ENCODE data around the gene LRRC37A2. TPM values are rescaled to one million over a fixed set of nuclear protein-coding genes. Genes with fewer than 3 reads are reported as not detected.
"Not testable (repeated sequence)": the region's sequence is repeated elsewhere in the genome, so short reads cannot be mapped to it uniquely, and the experiment has no call there.

Gene LRRC37A2
- total and polyA plus RNA-seq, 2 donors (not counting 1 experiment from before 2014, with no cell fraction given), result 3.5 to 5.0 TPM

- not testable (repeated sequence) for H3K9ac ChIP-seq (ENCODE audit: insufficient read depth, low read length); H3K27me3 ChIP-seq (ENCODE audit: control insufficient read depth, insufficient read depth, low read length); H3K9me3 ChIP-seq (ENCODE audit: control insufficient read depth, insufficient read depth, low read depth, low read length); H3K4me3 ChIP-seq (replicated peaks in 1 of 4; ENCODE audit: control extremely low read depth in 1 of 4, insufficient read depth in 1 of 4, low read depth in 3 of 4, low read length in 4 of 4); DNase-seq (ENCODE audit: low read depth in 2 of 2); H3K79me2 ChIP-seq (ENCODE audit: control insufficient read depth, insufficient read depth, low read length); H2AFZ ChIP-seq (ENCODE audit: low read length); H4K20me1 ChIP-seq (ENCODE audit: control insufficient read depth, extremely low read depth, insufficient read depth, low read length); H3K4me1 ChIP-seq (ENCODE audit: control insufficient read depth, extremely low read depth, insufficient read depth, low read length); H3K4me2 ChIP-seq (ENCODE audit: extremely low read depth, insufficient read depth, low read length); H3K27ac ChIP-seq (ENCODE audit: insufficient read depth, low read length); H3K36me3 ChIP-seq (ENCODE audit: control insufficient read depth, insufficient read depth, low read length)
Observed at GRCh38 chr17:46566980-46567379, 54.7 kb downstream of the LRRC37A2 start.

GRCh38 chr17:46571796-46572195 is 59.5 kb downstream of the LRRC37A2 start:
- H3K4me2 ChIP-seq (ENCODE audit: extremely low read depth, insufficient read depth, low read length); H3K27me3 ChIP-seq (ENCODE audit: control insufficient read depth, insufficient read depth, low read length); H3K36me3 ChIP-seq (ENCODE audit: control insufficient read depth, insufficient read depth, low read length); H3K9me3 ChIP-seq (ENCODE audit: control insufficient read depth, insufficient read depth, low read depth, low read length); H3K4me1 ChIP-seq (ENCODE audit: control insufficient read depth, extremely low read depth, insufficient read depth, low read length); H4K20me1 ChIP-seq (ENCODE audit: control insufficient read depth, extremely low read depth, insufficient read depth, low read length); H2AFZ ChIP-seq (ENCODE audit: low read length); H3K9ac ChIP-seq (ENCODE audit: insufficient read depth, low read length); DNase-seq (ENCODE audit: low read depth in 2 of 2); H3K27ac ChIP-seq (ENCODE audit: insufficient read depth, low read length); H3K79me2 ChIP-seq (ENCODE audit: control insufficient read depth, insufficient read depth, low read length); H3K4me3 ChIP-seq (replicated peaks in 1 of 4; ENCODE audit: control extremely low read depth in 1 of 4, insufficient read depth in 1 of 4, low read depth in 3 of 4, low read length in 4 of 4): not testable (repeated sequence)

GRCh38 chr17:46579083-46580075 is 67.1 kb downstream of the LRRC37A2 start, which contains the start of gene ARL17A:
Gene ARL17A, minus strand, starts transcription at chr17:46579691. Its CDS starts 3,369 bp downstream, at chr17:46576322.
- H3K36me3 ChIP-seq (ENCODE audit: control insufficient read depth, insufficient read depth, low read length); H3K27ac ChIP-seq (ENCODE audit: insufficient read depth, low read length); DNase-seq (ENCODE audit: low read depth in 2 of 2); H3K27me3 ChIP-seq (ENCODE audit: control insufficient read depth, insufficient read depth, low read length); H4K20me1 ChIP-seq (ENCODE audit: control insufficient read depth, extremely low read depth, insufficient read depth, low read length); H3K9me3 ChIP-seq (ENCODE audit: control insufficient read depth, insufficient read depth, low read depth, low read length); H3K4me2 ChIP-seq (ENCODE audit: extremely low read depth, insufficient read depth, low read length); H2AFZ ChIP-seq (ENCODE audit: low read length); H3K9ac ChIP-seq (ENCODE audit: insufficient read depth, low read length); H3K4me1 ChIP-seq (ENCODE audit: control insufficient read depth, extremely low read depth, insufficient read depth, low read length); H3K79me2 ChIP-seq (ENCODE audit: control insufficient read depth, insufficient read depth, low read length): not testable (repeated sequence)
- H3K4me3 ChIP-seq (replicated peaks in 1 of 4; ENCODE audit: control extremely low read depth in 1 of 4, insufficient read depth in 1 of 4, low read depth in 3 of 4, low read length in 4 of 4), result peak within 1 kb of the TSS in 1 of 4 experiments; percentile 25

DNA sequence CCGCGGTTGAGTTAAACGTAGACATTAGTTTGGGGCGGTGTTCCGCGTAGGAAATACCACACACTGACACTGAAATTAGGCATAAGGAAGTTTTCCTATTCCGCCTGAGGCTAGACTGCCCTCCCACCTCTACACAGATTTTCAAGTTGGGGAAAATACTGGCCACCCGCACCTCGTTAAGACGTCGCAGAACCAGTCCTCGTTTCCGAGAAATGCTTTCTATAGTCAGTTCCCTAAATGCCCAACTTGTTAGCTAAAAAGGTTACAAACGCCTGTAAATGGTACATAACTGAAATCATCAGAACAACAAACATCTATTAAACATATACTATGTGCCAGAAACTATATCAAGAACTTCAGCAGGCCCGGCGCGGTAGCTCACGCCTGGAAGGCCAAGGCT is 67.8 kb downstream of the LRRC37A2 start:
- not testable (repeated sequence) for H3K9me3 ChIP-seq (ENCODE audit: control insufficient read depth, insufficient read depth, low read depth, low read length); H4K20me1 ChIP-seq (ENCODE audit: control insufficient read depth, extremely low read depth, insufficient read depth, low read length); H3K36me3 ChIP-seq (ENCODE audit: control insufficient read depth, insufficient read depth, low read length); H3K27me3 ChIP-seq (ENCODE audit: control insufficient read depth, insufficient read depth, low read length); H3K9ac ChIP-seq (ENCODE audit: insufficient read depth, low read length); H3K4me1 ChIP-seq (ENCODE audit: control insufficient read depth, extremely low read depth, insufficient read depth, low read length); H2AFZ ChIP-seq (ENCODE audit: low read length); H3K79me2 ChIP-seq (ENCODE audit: control insufficient read depth, insufficient read depth, low read length); DNase-seq (ENCODE audit: low read depth in 2 of 2); H3K27ac ChIP-seq (ENCODE audit: insufficient read depth, low read length); H3K4me2 ChIP-seq (ENCODE audit: extremely low read depth, insufficient read depth, low read length)
- peak overlapping the region in 1 of 4 experiments; percentile 25 for H3K4me3 ChIP-seq (replicated peaks in 1 of 4; ENCODE audit: control extremely low read depth in 1 of 4, insufficient read depth in 1 of 4, low read depth in 3 of 4, low read length in 4 of 4)

DNA sequence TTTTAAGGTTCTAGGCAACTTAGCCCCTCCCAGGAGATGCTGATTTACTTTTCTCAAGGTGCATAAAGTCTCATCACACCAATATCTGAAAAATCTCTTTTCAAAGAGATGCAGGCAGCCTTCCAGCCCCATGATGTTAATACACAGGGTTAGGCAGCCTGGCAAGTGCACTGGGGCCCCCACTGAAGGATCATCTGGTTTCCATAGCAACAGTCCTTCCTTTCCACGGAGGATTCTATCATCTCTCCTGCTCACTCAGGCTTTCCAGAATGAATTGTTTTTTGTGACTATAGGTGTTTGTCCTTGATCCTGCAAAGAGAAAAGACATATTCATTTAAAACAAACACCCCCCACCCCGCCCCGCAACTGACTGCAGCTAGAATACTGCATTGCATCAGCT is 73.2 kb downstream of the LRRC37A2 start:
- not testable (repeated sequence) for H3K9me3 ChIP-seq (ENCODE audit: control insufficient read depth, insufficient read depth, low read depth, low read length); H3K27me3 ChIP-seq (ENCODE audit: control insufficient read depth, insufficient read depth, low read length); H4K20me1 ChIP-seq (ENCODE audit: control insufficient read depth, extremely low read depth, insufficient read depth, low read length); H3K4me2 ChIP-seq (ENCODE audit: extremely low read depth, insufficient read depth, low read length); H3K27ac ChIP-seq (ENCODE audit: insufficient read depth, low read length); DNase-seq (ENCODE audit: low read depth in 2 of 2); H3K9ac ChIP-seq (ENCODE audit: insufficient read depth, low read length); H2AFZ ChIP-seq (ENCODE audit: low read length); H3K4me1 ChIP-seq (ENCODE audit: control insufficient read depth, extremely low read depth, insufficient read depth, low read length); H3K36me3 ChIP-seq (ENCODE audit: control insufficient read depth, insufficient read depth, low read length); H3K79me2 ChIP-seq (ENCODE audit: control insufficient read depth, insufficient read depth, low read length); H3K4me3 ChIP-seq (replicated peaks in 1 of 4; ENCODE audit: control extremely low read depth in 1 of 4, insufficient read depth in 1 of 4, low read depth in 3 of 4, low read length in 4 of 4)

GRCh38 chr17:46590157-46591146 is 78.2 kb downstream of the LRRC37A2 start, which contains the start of gene NSF:
Gene NSF, plus strand, starts transcription at chr17:46590669. Its CDS starts 107 bp downstream, at chr17:46590776.
- H3K27me3 ChIP-seq (ENCODE audit: control insufficient read depth, insufficient read depth, low read length); H4K20me1 ChIP-seq (ENCODE audit: control insufficient read depth, extremely low read depth, insufficient read depth, low read length); H3K36me3 ChIP-seq (ENCODE audit: control insufficient read depth, insufficient read depth, low read length); H3K27ac ChIP-seq (ENCODE audit: insufficient read depth, low read length); H3K4me1 ChIP-seq (ENCODE audit: control insufficient read depth, extremely low read depth, insufficient read depth, low read length); H3K4me3 ChIP-seq (replicated peaks in 1 of 4; ENCODE audit: control extremely low read depth in 1 of 4, insufficient read depth in 1 of 4, low read depth in 3 of 4, low read length in 4 of 4); H3K4me2 ChIP-seq (ENCODE audit: extremely low read depth, insufficient read depth, low read length); H3K9me3 ChIP-seq (ENCODE audit: control insufficient read depth, insufficient read depth, low read depth, low read length); H2AFZ ChIP-seq (ENCODE audit: low read length); H3K9ac ChIP-seq (ENCODE audit: insufficient read depth, low read length); DNase-seq (ENCODE audit: low read depth in 2 of 2); H3K79me2 ChIP-seq (ENCODE audit: control insufficient read depth, insufficient read depth, low read length): not testable (repeated sequence)
